ENCODE data around the gene OSBPL10.
"Not testable (repeated sequence)": the region's sequence is repeated elsewhere in the genome, so short reads cannot be mapped to it uniquely, and the experiment has no call there.

OSBPL10 gene
- total RNA-seq: 0 to 0.13 reads per million in 2 donors

GRCh38 chr3:31981206-31982181 lies at the start of gene OSBPL10, which contains the start of gene ZNF860:
Gene OSBPL10 (minus strand): TSS chr3:31981262. CDS start chr3:31981179, 83 bp downstream.
Gene ZNF860 (plus strand): TSS chr3:31981750. CDS start chr3:31989080, 7,330 bp downstream.
- no peak for DNase-seq

- no peak for DNase-seq
Observed at GRCh38 chr3:32026593-32026992, 45.5 kb upstream of the OSBPL10 start.

GRCh38 chr3:32022947-32023346 lies 41.9 kb upstream of the OSBPL10 start:
- DNase-seq: no peak

- DNase-seq: no peak
Observed at GRCh38 chr3:32021748-32022147, 40.7 kb upstream of the OSBPL10 start.

- no peak for DNase-seq
Observed at GRCh38 chr3:32021155-32021554, 40.1 kb upstream of the OSBPL10 start.

GRCh38 chr3:32018757-32019564 lies 37.9 kb upstream of the OSBPL10 start:
- DNase-seq: no peak

GRCh38 chr3:32017286-32017685 lies 36.2 kb upstream of the OSBPL10 start:
- DNase-seq: no peak

- DNase-seq: not testable (repeated sequence)
Observed at GRCh38 chr3:32015638-32016037, 34.6 kb upstream of the OSBPL10 start.

- not testable (repeated sequence) for DNase-seq
Observed at GRCh38 chr3:32010699-32011098, 29.6 kb upstream of the OSBPL10 start.

- DNase-seq: no peak
Observed at GRCh38 chr3:32009957-32010356, 28.9 kb upstream of the OSBPL10 start.

GRCh38 chr3:32009101-32009500 lies 28.0 kb upstream of the OSBPL10 start:
- DNase-seq: no peak

GRCh38 chr3:32004113-32004765 lies 23.2 kb upstream of the OSBPL10 start:
- DNase-seq: no peak

GRCh38 chr3:32003380-32003779 lies 22.3 kb upstream of the OSBPL10 start:
- DNase-seq: no peak

GRCh38 chr3:32002561-32003368 lies 21.7 kb upstream of the OSBPL10 start:
- DNase-seq: no peak

- no peak for DNase-seq
Observed at GRCh38 chr3:32000877-32001276, 19.8 kb upstream of the OSBPL10 start.

GRCh38 chr3:31999907-32000439 lies 18.9 kb upstream of the OSBPL10 start:
- no peak for DNase-seq

- no peak for DNase-seq
Observed at GRCh38 chr3:31997500-31997899, 16.4 kb upstream of the OSBPL10 start.

- no peak for DNase-seq
Observed at GRCh38 chr3:31996195-31996594, 15.1 kb upstream of the OSBPL10 start.

- DNase-seq: not testable (repeated sequence)
Observed at GRCh38 chr3:31995026-31995425, 14.0 kb upstream of the OSBPL10 start.

GRCh38 chr3:31993843-31994242 lies 12.8 kb upstream of the OSBPL10 start:
- no peak for DNase-seq

GRCh38 chr3:31992995-31993394 lies 11.9 kb upstream of the OSBPL10 start:
- not testable (repeated sequence) for DNase-seq

- no peak for DNase-seq
Observed at GRCh38 chr3:31988271-31988670, 7.2 kb upstream of the OSBPL10 start.

Data from activated gamma-delta T cell (primary cell).